GM19395 (cell line): Measurements from ENCODE around the gene TCEAL3.
"Not testable (repeated sequence)": the region's sequence is repeated elsewhere in the genome, so short reads cannot be mapped to it uniquely, and the experiment has no call there.

ENCODE experiments used
- ATAC-seq: cut with Tn5 transposase; IDR thresholded peaks from one replicate; pipeline ENCODE4 v1.9.1; 2021; ENCODE audit warnings: mild to moderate bottlenecking, moderate library complexity; ENCODE audit not compliant: unreplicated experiment

The TCEAL3 gene, protein sequence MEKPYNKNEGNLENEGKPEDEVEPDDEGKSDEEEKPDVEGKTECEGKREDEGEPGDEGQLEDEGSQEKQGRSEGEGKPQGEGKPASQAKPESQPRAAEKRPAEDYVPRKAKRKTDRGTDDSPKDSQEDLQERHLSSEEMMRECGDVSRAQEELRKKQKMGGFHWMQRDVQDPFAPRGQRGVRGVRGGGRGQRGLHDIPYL

DNA sequence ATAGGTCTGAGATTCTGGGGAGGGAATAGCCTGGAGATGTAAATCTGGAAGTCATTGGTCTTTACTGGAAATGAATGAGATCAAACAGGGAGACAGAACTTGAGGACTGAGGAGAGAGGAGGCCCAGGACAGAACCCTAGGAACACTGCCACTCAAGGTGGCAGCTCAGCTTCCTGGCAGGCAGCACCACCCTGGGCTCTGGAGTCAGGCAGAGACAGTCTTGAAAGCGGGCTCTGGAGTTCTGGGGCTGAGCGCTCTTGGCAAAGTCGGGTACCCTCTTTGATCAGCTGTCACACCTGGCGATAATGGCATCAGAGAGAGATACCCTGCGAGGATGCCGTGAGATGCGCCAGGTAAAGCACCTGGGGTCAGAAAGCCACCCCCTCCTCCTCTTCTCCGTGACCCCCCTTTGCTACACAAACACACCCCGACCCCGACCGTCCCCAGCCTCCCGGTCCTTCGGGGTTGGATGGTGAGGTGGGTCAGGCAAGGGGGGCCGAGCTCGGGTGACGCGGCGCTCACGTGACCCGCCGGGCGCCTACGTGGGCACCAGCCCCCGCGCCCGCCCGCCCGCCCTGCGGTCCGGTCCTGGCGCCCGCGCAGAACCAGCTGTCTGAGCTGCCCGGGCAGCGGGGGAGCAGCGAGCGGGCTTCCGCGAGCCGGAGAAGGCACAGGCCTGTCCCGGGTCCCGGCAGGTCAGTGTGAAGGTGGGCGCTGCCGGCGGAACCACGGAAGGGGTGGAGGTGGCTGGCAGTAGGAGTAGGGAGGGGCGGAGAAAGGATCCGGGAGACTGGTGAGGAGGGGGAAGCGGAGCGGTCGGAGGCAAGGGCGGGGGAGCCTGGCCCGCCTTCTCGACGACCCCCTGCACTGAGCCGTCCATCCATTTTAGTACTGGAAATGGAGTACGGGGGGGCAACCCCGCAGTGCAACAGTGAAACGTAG lies at the start of gene TCEAL3:
Gene TCEAL3 (plus strand): TSS at position 600 of the 942 bp plus-strand sequence. CDS start 1,102 bp downstream, outside the sequence.
- peak; percentile 64 for ATAC-seq

DNA sequence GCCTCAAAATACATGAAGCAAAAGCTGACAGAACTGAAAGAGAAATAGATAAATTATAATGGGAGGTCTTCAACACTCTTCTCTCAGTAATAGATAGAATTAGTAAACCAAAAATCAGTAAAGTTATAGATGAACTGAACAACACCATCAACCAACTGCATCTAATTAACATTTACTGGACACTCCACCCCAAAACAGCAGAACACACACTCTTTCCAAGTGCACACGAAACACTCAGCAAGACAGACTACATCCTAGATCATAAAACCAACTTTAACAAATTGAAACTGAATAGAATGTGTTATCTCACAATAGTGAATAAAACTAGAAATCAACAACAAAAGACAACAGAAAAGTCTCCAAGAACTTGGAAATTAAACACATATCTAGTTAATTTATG lies 47.5 kb upstream of the TCEAL3 start:
- ATAC-seq, result no peak

DNA sequence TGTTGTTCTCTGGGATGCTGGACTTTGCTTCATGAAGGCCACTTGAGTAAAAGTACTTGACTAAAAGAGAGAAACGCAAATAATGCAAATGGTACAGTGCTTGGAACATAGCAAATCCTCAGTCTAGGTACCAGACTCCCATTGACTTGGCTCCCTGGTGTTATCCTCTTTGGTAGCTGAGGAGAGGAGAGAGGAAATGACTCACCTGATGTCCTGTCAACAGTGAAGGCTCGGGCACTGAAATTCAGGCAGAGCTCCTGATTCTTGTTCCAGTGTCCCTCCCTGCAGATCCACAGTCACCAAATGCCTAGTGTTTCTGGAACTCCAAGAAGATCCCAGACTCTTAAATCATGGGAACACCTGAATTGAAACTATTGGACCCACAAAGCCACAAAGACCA lies 45.0 kb upstream of the TCEAL3 start:
- no peak for ATAC-seq

DNA sequence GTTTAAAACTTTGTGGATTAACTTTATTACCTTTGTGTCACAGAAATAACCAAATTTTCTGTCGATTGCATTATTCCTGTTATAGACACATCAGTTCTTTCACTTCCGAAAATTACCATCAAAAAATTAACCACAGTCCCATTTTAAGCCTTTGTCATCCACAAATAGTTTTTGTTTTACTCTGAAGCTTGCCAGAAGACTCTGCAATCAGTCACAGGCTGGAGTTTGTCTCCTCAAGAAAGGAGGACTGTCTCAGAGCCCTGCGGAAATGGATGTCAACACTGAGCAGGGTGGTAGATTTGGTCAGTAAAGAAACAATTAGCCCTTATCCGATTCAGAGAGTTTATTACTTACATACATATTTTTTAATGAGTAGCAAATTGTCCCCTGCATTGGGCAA lies 42.6 kb upstream of the TCEAL3 start:
- peak; percentile 68 for ATAC-seq

DNA sequence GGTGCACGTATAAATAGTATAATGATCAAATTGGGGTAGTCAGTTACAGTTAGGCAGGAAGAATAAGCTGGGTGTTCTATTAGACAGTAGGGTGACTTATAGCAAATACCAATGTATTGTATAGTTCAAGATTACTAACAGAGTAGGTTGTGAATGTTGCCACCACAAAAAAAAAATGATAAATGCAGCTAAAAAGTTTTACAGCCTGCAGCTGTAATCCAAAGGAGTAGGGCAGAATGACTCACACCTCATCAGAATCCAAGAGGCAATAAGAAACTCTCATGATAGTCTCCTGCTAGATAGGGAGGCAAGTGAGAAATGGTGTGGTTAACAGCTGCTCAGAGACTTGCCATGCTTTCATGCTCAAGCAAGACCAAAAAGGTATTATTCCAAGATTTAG lies 42.0 kb upstream of the TCEAL3 start:
- peak; percentile 43 for ATAC-seq

DNA sequence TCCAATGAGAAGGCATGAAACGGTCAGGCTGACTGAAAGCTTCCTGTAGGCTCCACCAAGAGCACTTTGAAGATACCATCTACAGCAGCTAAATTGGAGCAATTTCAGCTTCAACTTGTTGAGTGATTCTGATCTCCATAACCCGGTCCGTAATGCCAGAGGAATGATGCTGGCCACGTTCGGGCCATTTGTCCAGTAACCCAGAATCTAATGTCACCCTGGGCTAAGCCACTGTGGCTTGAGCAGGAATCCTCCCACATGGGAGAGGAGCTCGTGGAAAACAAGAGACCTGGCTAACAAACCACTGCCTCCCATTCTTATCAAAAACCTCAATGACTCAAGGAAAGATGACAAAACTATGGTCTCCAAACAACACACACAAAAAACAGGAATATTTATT lies 36.6 kb upstream of the TCEAL3 start:
- no peak for ATAC-seq

DNA sequence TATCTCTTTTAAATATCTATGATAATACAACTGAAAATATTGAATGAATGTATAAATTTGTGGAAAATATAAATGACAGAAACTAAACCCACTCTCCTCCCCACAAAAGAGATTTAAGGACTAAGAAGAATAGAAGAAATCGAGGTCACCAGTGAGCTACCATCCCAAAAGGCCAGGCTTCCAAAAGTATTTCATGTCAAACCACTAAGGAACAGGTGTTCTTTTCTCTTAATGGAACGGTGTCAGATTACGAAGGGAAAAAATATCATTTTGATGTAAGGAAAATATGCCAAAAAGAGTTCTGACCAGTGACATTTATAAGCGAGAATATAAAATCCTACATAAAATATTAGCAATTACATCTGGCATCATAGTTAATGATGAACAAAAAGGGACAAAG lies 36.0 kb upstream of the TCEAL3 start:
- no peak for ATAC-seq

DNA sequence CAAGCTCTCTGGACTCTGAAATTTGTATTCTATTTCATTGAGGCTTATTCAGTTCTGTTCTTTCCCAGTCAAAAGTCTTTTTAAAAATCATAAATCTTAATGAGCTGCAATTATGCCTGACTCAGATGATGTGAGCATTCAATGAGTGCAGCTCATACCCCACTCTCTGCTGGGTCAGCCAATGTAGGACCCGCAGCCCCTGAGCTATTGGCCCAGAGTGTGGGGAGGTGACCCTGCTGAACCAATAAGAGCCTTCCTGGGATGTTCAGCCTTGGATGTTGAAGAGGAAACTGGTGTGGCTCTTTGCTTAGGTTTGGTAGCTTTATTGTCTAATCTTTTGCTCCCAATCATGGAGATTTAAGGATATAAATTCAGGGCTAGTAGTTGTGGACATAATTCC lies 34.6 kb upstream of the TCEAL3 start:
- no peak for ATAC-seq

DNA sequence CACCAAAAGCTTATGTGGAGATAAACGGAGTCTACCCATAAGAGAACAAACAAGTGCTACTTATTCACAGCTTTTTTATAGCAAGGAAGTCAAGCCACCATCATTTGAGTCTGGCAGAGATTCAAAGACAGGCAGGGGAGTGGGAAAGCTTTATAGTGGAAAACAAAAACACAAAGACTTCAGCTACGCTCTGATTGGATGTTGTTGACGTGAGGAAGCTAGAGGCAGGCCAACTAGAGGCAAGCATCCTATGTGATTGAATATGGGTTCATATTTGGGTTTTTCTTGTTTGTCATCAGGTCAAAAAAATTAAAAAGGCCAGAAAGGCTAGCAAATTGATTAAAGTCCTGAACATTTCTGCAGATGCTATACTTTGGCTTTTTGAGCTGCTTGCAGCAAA lies 23.2 kb upstream of the TCEAL3 start:
- no peak for ATAC-seq

DNA sequence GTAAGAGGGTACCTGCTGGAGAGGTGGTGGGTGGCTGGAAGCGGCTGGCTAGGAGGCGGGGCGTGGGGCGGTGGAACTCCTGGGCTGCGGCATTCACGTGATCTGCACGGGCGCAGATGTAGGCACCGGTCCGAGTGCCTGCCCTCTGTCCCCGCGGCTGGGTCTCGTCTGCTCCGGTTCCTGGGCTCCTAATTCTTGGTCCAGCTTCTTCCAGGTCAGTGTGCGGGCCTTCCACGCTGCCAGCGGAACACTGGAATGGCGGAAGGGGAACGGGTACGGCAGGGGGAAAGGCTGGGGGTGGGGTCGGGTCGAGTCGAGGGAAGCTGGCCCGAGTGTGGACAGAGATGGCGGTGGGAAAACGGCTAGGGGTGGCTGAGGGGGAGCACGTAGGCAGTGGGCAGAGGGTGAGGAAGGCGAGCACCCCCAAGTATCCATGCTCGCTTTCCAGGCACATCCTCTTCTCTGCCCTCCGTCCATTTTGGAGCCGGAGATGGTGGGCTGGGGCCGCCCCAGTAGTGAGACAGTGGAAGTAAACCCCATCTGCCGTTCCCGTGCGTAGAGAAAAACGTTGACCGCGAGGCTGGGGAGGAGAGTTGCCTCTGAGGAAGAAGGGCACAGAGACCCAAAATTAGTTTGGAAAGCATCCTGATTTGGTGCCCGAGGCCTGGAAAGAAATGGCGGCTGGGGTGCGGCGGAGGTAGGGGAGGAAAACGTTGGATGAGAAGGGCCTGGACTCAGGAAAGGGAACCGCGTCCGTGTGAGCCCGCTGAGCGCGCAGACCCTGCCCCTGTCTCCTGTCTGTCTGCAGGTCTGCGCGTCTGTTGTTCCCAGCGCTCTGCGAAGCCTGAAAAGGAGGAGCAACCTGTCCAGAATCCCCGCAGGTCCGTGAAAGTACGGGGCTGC lies 22.1 kb upstream of the TCEAL3 start, which contains the start of gene TCEAL4:
Gene TCEAL4 (plus strand): TSS at position 105 of the 903 bp plus-strand sequence. CDS start 1,161 bp downstream, outside the sequence.
- ATAC-seq, result peak; percentile 90

DNA sequence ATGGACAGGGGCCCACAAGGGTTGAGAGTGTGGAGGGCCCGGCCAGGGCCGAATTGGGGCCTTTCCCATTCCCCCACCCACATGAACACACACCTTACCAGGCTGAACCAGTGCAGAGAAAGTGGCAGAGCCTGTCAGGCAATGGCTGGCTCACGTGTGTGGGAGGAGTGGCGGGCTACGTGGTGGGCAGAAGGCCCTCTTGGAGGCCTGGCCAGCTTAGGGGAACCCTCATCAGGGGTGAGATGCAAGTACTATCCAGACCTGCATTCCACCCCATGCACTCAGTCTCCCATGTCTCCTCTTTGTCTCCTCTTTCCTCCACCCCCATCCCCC lies 21.5 kb upstream of the TCEAL3 start:
- no peak for ATAC-seq

DNA sequence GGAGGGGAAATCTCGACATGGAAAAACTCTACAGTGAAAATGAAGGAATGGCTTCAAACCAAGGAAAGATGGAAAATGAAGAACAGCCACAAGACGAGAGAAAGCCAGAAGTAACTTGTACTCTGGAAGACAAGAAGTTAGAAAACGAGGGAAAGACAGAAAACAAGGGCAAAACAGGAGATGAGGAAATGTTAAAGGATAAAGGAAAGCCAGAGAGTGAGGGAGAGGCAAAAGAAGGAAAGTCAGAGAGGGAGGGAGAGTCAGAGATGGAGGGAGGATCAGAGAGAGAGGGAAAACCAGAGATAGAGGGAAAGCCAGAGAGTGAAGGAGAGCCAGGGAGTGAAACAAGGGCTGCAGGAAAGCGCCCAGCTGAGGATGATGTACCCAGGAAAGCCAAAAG lies 21.1 kb upstream of the TCEAL3 start:
- no peak for ATAC-seq

DNA sequence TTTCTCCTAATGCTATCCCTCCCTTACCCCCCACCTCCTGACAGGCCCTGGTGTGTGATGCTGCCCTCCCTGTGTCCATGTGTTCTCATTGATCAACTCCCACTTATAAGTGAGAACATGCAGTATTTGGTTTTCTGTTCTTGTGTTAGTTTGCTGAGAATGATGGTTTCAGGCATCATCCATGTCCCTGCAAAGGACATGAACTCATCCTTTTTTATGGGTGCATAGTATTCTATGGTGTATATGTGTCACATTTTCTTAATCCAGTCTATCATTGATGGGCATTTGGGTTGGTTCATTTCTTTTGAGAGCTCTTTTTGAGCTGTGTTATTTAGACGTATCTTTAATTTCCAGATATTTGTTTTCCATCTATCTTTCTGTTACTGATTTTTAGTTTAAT lies 15.5 kb upstream of the TCEAL3 start:
- not testable (repeated sequence) for ATAC-seq

DNA sequence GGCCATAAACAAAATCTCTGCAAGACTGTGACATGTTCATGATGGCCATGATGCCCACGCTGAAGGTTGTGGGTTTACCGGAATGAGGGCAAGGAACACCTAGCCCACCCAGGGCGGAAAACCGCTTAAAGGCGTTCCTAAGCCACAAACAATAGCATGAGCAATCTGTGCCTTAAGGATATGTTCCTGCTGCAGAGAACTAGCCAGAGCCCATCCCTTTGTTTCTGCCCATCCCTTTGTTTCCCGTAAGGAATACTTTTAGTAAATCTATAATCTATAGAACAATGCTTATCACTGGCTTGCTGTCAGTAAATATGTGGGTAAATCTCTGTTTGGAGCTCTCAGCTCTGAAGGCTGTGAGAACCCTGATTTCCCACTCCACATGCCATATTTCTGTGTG lies 12.6 kb upstream of the TCEAL3 start:
- ATAC-seq, result not testable (repeated sequence)

DNA sequence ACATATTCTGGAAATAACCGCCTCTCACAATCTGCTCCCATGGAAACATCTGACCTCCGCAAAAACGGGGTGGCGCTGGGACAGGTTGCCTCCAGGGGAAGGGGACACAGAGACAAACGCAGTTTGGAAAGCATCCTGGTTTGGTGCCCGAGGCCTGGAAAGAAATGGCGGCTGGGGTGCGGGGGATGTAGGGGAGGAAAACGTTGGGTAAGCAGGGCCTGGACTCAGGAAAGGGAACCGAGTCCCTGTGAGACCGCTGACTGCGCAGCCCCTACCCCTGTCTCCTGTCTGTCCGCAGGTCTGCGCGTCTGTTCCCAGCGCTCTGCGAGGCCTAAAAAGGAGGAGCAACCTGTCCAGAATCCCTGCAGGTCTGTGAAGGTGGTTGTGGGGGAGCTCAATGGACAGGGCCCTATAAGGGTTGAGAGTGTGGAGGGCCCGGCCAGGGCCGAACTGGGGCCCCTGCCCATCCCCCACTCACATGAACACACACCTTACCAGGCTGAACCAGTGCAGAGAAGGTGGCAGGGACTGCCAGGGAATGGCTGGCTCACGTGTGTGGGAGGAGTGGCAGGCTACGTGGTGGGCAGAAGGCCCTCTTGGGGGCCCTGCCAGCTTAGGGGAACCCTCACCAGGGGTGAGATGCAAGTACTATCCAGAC lies 672 bp downstream of the TCEAL3 start:
- peak; percentile 41 for ATAC-seq

DNA sequence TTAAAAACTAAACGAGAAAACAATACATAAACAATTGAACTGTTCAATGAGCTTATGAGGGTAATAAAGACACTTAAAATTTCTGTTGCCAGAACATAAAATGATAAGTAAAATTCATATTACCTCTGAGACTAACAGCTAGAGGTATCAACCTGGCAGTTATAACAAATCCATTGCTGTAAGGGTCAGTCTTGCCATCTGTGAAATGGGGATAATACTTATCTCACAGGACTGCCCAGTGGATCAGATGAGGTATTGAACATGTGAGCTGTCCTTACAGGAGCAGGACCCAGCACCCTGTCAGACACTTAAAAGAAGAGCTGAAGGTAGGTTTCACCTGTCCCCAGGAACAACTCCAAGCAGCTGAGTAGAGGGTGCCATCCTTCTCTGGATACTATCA lies 2.5 kb downstream of the TCEAL3 start:
- ATAC-seq, result no peak

DNA sequence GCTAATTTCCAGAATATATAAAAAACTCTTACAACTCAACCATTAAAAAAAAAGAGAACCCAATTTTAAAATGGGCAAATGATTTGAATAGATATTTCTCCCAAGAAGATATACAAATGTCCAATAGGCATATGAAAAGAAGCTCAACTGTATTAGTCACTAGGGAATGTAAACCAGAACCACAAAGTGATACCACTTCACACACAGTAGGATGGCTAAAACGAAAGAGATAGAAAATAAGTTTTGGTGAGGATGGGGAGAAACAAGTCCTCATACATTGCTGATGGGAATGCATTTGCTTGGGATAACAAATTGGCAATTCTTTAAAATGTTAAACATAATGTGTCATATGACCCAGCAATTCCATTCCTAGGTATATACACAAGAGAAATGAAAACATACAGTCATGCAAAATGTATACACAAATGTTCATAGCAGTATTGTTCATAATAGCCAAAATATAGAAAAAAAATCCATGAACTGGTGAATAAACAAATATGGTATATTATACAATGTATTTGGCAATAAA lies 5.7 kb downstream of the TCEAL3 start:
- no peak for ATAC-seq

DNA sequence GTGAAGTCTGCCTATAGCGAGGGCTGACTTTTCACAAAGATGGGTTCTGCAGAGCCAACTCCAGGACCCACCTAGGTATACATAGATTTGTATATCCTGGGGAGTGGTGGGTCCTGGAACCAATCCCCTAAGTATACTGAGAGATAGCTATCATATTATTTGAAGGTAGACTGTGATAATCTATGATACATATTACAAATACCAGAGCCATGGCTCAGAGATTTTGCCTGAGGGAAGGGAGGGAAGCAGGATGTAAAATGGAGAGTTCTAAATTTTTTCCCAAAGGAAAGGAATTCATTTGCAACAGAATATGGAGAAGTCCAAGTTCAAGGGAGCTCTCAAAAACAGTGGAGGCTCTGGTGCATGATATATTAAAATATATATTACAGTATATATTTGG lies 7.2 kb downstream of the TCEAL3 start:
- no peak for ATAC-seq

DNA sequence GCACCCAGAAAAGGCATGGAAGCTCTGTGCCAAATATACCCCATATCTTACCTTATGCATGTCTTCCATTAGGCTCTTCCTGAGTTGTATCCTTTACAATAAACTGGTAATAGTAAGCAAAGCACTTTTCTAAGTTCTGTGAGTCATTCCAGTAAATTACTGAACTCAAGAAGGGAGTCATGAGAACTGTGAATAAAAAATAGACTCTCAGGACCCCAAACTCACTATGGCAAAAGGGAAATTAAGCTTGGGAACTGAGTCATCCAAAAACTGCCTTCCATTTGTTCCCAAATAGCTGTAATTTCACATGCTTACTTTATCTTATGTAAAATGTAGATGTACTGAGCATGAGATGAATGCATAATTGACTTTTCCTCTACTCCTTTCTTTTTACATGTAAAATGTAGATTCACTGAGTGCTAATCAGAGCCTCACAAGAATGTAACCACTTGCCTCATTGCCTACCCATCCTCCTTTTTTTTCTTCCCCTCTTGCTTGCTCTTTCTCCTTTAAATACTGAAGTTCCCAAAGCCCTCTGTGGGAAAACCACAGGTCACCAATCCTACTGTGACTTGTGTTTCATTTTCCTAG lies 8.1 kb downstream of the TCEAL3 start:
- no peak for ATAC-seq

DNA sequence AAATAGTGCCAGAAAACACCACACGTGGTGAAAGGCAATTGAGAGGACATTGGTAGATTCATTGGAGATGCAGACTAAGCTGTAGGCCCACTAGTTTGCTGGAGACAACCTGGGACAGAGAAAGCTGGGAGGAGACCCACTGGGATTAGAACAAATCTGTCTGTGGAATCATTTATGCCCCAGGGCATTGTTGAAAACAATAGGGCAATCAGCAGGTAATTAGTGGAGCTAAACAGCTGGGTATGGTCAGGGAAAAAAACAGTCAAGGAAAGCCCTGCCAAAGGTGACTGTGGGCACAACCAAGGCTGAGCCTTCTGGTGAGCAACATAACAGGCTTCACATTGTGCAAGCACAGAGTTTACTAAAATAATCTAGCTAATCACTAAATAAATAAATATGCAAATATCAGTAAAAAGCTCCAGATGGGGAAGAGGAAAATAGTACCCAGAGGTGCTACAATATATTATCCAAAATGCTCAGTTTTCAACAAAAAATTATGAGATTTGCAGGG lies 9.0 kb downstream of the TCEAL3 start:
- ATAC-seq, result no peak
